Stomach (tissue), 9 donors: Measurements from ENCODE around the gene TEX48. TPM values are rescaled to one million over a fixed set of nuclear protein-coding genes. Genes with fewer than 3 reads are reported as not detected.

Experiments used
- DNase-seq, 2 donors: peaks; one replicate each; pipeline versions ENCODE4 v3.0.0 to v3.0.0-alpha.2; 2013 to 2019
- H3K27ac ChIP-seq, 5 donors: fragments of 200-600 bp in 4 of 5; sonication (generic) in 4 of 5; one replicate each; pipeline ENCODE4 v1.5.1; 2013 to 2019; ENCODE audit warnings: mild to moderate bottlenecking in 1 of 5, moderate library complexity in 1 of 5
- H3K27me3 ChIP-seq, 3 donors: fragments of 200-600 bp; sonication (generic); one replicate each; pipeline ENCODE4 v1.5.1; 2017 to 2019; ENCODE audit warnings: mixed run types in 1 of 3
- H3K36me3 ChIP-seq, 4 donors: fragments of 200-600 bp; sonication (generic); 1 replicate in 3 of 4; 2 replicates in 1 of 4; pipeline ENCODE4 v1.5.1; 2016 to 2019
- H3K4me1 ChIP-seq, 4 donors: fragments of 200-600 bp; sonication (generic); one replicate each; pipeline ENCODE4 v1.5.1; 2016 to 2019
- H3K4me3 ChIP-seq, 4 donors: fragments of 200-600 bp; sonication (generic) in 3 of 4; one replicate each; pipeline ENCODE4 v1.5.1; 2016 to 2019; ENCODE audit warnings: mild to moderate bottlenecking in 1 of 4
- H3K9me3 ChIP-seq, 4 donors: fragments of 200-600 bp; sonication (generic); one replicate each; pipeline ENCODE4 v1.5.1; 2016 to 2019
- EP300 ChIP-seq: sonication (generic); formaldehyde crosslinking; IDR thresholded peaks from one replicate; pipeline ENCODE4 v1.6.1; 2017; ENCODE audit warnings: antibody characterized with exemption
- POLR2A ChIP-seq, 4 donors: fragments of 450-650 bp; IDR thresholded peaks; one replicate each; pipeline ENCODE4 v1.6.1; 2016; ENCODE audit warnings: antibody characterized with exemption in 4 of 4, control low read depth in 2 of 4, mild to moderate bottlenecking in 1 of 4, moderate library complexity in 1 of 4
- POLR2AphosphoS5 ChIP-seq, 3 donors: sonication (generic); formaldehyde crosslinking; IDR thresholded peaks; one replicate each; pipeline ENCODE4 v1.6.1; 2016; ENCODE audit warnings: antibody characterized with exemption in 3 of 3
- WGBS, 5 donors: extraction: QIAGEN DNeasy Blood & Tissue Kit in 3 of 5; methylation state at CpG; one replicate each; pipeline versions ENCODE4 v1.1.5 to v1.1.7; 2013 to 2018; 5-methylcytosine and 5-hydroxymethylcytosine counted together
- intact Hi-C: fragments of 100-400 bp; cut with DNase I; formaldehyde crosslinking; loops from one replicate; pipeline ENCODE4 v1.15.1; 2023; ENCODE audit warnings: low total_unique reads
- polyA plus RNA-seq, 3 donors: library from polyadenylated mRNA; stranded (reverse); fragments of 200-250 nt; gene quantifications; one replicate each; pipeline ENCODE4 v1.2.3, GENCODE V29; 2013
- total RNA-seq, 5 donors: library from RNA; depleted of rRNA; stranded (reverse); fragments of >200 nt; gene quantifications; one replicate each; pipeline versions ENCODE4 v1.1.0 to v1.2.3, GENCODE V29; 2014 to 2016
- TF ChIP-seq, protein P1 (sequence below), 7 experiments: fragments of 450-650 bp in 4 of 7; fragments of 200-600 bp in 3 of 7; sonication (generic) in 3 of 7; IDR thresholded peaks; one replicate each; pipeline ENCODE4 v1.5.1; 2016 to 2019; ENCODE audit warnings: antibody characterized with exemption in 7 of 7, control low read depth in 2 of 7, mild to moderate bottlenecking in 1 of 7
- donor health status: healthy with polysubstance abuse.
- donor health status: Bipolar disorder and iron deficiency.
- donor health status: healthy.

Gene TEX48
- total and polyA plus RNA-seq, 8 donors, result not detected

GRCh38 chr9:114633438-114634089 is 48.4 kb downstream of the TEX48 start:
- no peak overlapping the region for H3K27ac ChIP-seq
- no peak for DNase-seq
- no peaks in the 10 kb centered on the region for H3K4me1 ChIP-seq
- 83 to 94% (median 90%) methylated on average over 10 to 11 of the region's 11 CpGs for WGBS, 5 donors
- H3K36me3 ChIP-seq, result peaks cover 23 to 99% (median 97%) of the 10 kb centered on the region in 4 donors
- H3K27me3 ChIP-seq, result no peaks in the 10 kb centered on the region
- intact Hi-C loops, result no loop called here
- TF ChIP-seq POLR2AphosphoS5 (IDR thresholded peaks at IDR 0.05), result no peak
- no peak for TF ChIP-seq EP300
- TF ChIP-seq, protein P1, sequence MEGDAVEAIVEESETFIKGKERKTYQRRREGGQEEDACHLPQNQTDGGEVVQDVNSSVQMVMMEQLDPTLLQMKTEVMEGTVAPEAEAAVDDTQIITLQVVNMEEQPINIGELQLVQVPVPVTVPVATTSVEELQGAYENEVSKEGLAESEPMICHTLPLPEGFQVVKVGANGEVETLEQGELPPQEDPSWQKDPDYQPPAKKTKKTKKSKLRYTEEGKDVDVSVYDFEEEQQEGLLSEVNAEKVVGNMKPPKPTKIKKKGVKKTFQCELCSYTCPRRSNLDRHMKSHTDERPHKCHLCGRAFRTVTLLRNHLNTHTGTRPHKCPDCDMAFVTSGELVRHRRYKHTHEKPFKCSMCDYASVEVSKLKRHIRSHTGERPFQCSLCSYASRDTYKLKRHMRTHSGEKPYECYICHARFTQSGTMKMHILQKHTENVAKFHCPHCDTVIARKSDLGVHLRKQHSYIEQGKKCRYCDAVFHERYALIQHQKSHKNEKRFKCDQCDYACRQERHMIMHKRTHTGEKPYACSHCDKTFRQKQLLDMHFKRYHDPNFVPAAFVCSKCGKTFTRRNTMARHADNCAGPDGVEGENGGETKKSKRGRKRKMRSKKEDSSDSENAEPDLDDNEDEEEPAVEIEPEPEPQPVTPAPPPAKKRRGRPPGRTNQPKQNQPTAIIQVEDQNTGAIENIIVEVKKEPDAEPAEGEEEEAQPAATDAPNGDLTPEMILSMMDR (IDR thresholded peaks at IDR 0.05), result no peak
- no peak for TF ChIP-seq POLR2A (IDR thresholded peaks at IDR 0.05)
- H3K9me3 ChIP-seq, result no peaks in the 10 kb centered on the region
- H3K4me3 ChIP-seq, result no peak overlapping the region

- intact Hi-C loops, result no loop called here
- Histone ChIP-seq H3K27me3 (no peaks in the 10 kb centered on the region), H3K9me3 (no peaks in the 10 kb centered on the region), H3K4me3 (no peak overlapping the region), H3K4me1 (no peaks in the 10 kb centered on the region), H3K36me3 (peaks cover 42 to 99% (median 98%) of the 10 kb centered on the region in 4 donors), H3K27ac (no peak overlapping the region)
- TF ChIP-seq POLR2A (IDR thresholded peaks at IDR 0.05) (no peak), EP300 (no peak), POLR2AphosphoS5 (IDR thresholded peaks at IDR 0.05) (no peak)
- TF ChIP-seq, protein P1 (IDR thresholded peaks at IDR 0.05), result no peak
- 0 to 47% (median 2%) methylated on average over 2 of the region's 2 CpGs for WGBS, 5 donors
- DNase-seq, result no peak
Observed at GRCh38 chr9:114631166-114631565, 50.8 kb downstream of the TEX48 start.

- no peaks in the 10 kb centered on the region for H3K27me3 ChIP-seq
- H3K36me3 ChIP-seq, result peaks cover 42 to 96% (median 93%) of the 10 kb centered on the region in 4 donors
- TF ChIP-seq, protein P1 (IDR thresholded peaks at IDR 0.05), result no peak
- TF ChIP-seq POLR2AphosphoS5 (IDR thresholded peaks at IDR 0.05), result no peak
- no peak for TF ChIP-seq EP300
- no peak for TF ChIP-seq POLR2A (IDR thresholded peaks at IDR 0.05)
- no peaks in the 10 kb centered on the region for H3K4me1 ChIP-seq
- WGBS, 5 donors, result 80 to 88% (median 85%) methylated on average over 7 of the region's 7 CpGs
- intact Hi-C loops, result no loop called here
- no peak overlapping the region for H3K4me3 ChIP-seq
- DNase-seq, result no peak
- H3K27ac ChIP-seq, result no peak overlapping the region
- no peaks in the 10 kb centered on the region for H3K9me3 ChIP-seq
Observed at GRCh38 chr9:114629563-114630090, 52.4 kb downstream of the TEX48 start.

DNA sequence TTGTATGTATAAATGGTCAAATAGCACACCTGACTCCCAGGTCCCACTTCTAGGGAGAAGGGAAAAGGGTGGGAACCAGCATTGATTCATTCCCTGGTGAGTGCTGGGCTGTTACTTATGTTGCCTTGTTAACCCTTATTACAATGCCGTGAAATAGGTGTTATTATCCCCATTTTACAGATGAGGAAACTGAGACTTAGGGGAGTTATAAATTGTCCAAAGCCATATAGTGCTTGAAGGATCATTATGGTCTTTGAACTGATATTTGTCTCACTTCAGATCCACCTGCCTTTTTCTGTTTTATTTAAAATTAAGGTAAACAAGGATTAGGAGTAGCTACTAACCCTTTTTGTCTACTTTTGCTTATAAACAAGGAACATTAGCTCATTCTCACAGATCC is 54.4 kb downstream of the TEX48 start:
- no peaks in the 10 kb centered on the region for H3K27me3 ChIP-seq
- H3K4me3 ChIP-seq, result no peak overlapping the region
- peaks cover 0 to 2% (median under 1%) of the 10 kb centered on the region in 4 donors for H3K4me1 ChIP-seq
- intact Hi-C loops, result no loop called here
- 94 to 100% (median 95%) methylated on average over 1 of the region's 1 CpG for WGBS, 5 donors
- DNase-seq, result no peak
- no peak overlapping the region for H3K27ac ChIP-seq
- TF ChIP-seq, protein P1 (IDR thresholded peaks at IDR 0.05), result no peak
- TF ChIP-seq POLR2AphosphoS5 (IDR thresholded peaks at IDR 0.05) (no peak), EP300 (no peak), POLR2A (IDR thresholded peaks at IDR 0.05) (no peak)
- peaks cover 28 to 89% (median 76%) of the 10 kb centered on the region in 4 donors for H3K36me3 ChIP-seq
- no peaks in the 10 kb centered on the region for H3K9me3 ChIP-seq
